Stomach (tissue), 9 donors: ENCODE results near the gene INSIG2. TPM values are rescaled to one million over a fixed set of nuclear protein-coding genes. Genes with fewer than 3 reads are reported as not detected.

Experiments used
- DNase-seq, 2 donors: peaks; one replicate each; pipeline versions ENCODE4 v3.0.0 to v3.0.0-alpha.2; 2013 to 2019
- H3K27ac ChIP-seq, 5 donors: fragments of 200-600 bp in 4 of 5; sonication (generic) in 4 of 5; one replicate each; pipeline ENCODE4 v1.5.1; 2013 to 2019; ENCODE audit warnings: mild to moderate bottlenecking in 1 of 5, moderate library complexity in 1 of 5
- H3K27me3 ChIP-seq, 3 donors: fragments of 200-600 bp; sonication (generic); one replicate each; pipeline ENCODE4 v1.5.1; 2017 to 2019; ENCODE audit warnings: mixed run types in 1 of 3
- H3K36me3 ChIP-seq, 4 donors: fragments of 200-600 bp; sonication (generic); 1 replicate in 3 of 4; 2 replicates in 1 of 4; pipeline ENCODE4 v1.5.1; 2016 to 2019
- H3K4me1 ChIP-seq, 4 donors: fragments of 200-600 bp; sonication (generic); one replicate each; pipeline ENCODE4 v1.5.1; 2016 to 2019
- H3K4me3 ChIP-seq, 4 donors: fragments of 200-600 bp; sonication (generic) in 3 of 4; one replicate each; pipeline ENCODE4 v1.5.1; 2016 to 2019; ENCODE audit warnings: mild to moderate bottlenecking in 1 of 4
- H3K9me3 ChIP-seq, 4 donors: fragments of 200-600 bp; sonication (generic); one replicate each; pipeline ENCODE4 v1.5.1; 2016 to 2019
- CTCF ChIP-seq, 7 experiments: fragments of 450-650 bp in 4 of 7; fragments of 200-600 bp in 3 of 7; sonication (generic) in 3 of 7; IDR thresholded peaks; one replicate each; pipeline ENCODE4 v1.5.1; 2016 to 2019; ENCODE audit warnings: antibody characterized with exemption in 7 of 7, control low read depth in 2 of 7, mild to moderate bottlenecking in 1 of 7
- EP300 ChIP-seq: sonication (generic); formaldehyde crosslinking; IDR thresholded peaks from one replicate; pipeline ENCODE4 v1.6.1; 2017; ENCODE audit warnings: antibody characterized with exemption
- POLR2A ChIP-seq, 4 donors: fragments of 450-650 bp; IDR thresholded peaks; one replicate each; pipeline ENCODE4 v1.6.1; 2016; ENCODE audit warnings: antibody characterized with exemption in 4 of 4, control low read depth in 2 of 4, mild to moderate bottlenecking in 1 of 4, moderate library complexity in 1 of 4
- POLR2AphosphoS5 ChIP-seq, 3 donors: sonication (generic); formaldehyde crosslinking; IDR thresholded peaks; one replicate each; pipeline ENCODE4 v1.6.1; 2016; ENCODE audit warnings: antibody characterized with exemption in 3 of 3
- WGBS, 5 donors: extraction: QIAGEN DNeasy Blood & Tissue Kit in 3 of 5; methylation state at CpG; one replicate each; pipeline versions ENCODE4 v1.1.5 to v1.1.7; 2013 to 2018; 5-methylcytosine and 5-hydroxymethylcytosine counted together
- intact Hi-C: fragments of 100-400 bp; cut with DNase I; formaldehyde crosslinking; loops from one replicate; pipeline ENCODE4 v1.15.1; 2023; ENCODE audit warnings: low total_unique reads
- polyA plus RNA-seq, 3 donors: library from polyadenylated mRNA; stranded (reverse); fragments of 200-250 nt; gene quantifications; one replicate each; pipeline ENCODE4 v1.2.3, GENCODE V29; 2013
- total RNA-seq, 5 donors: library from RNA; depleted of rRNA; stranded (reverse); fragments of >200 nt; gene quantifications; one replicate each; pipeline versions ENCODE4 v1.1.0 to v1.2.3, GENCODE V29; 2014 to 2016
- donor health status: healthy with polysubstance abuse.
- donor health status: Bipolar disorder and iron deficiency.
- donor health status: healthy.

Gene INSIG2
- total and polyA plus RNA-seq, 8 donors: 6.7 to 37.8 (median 10.4) TPM

DNA sequence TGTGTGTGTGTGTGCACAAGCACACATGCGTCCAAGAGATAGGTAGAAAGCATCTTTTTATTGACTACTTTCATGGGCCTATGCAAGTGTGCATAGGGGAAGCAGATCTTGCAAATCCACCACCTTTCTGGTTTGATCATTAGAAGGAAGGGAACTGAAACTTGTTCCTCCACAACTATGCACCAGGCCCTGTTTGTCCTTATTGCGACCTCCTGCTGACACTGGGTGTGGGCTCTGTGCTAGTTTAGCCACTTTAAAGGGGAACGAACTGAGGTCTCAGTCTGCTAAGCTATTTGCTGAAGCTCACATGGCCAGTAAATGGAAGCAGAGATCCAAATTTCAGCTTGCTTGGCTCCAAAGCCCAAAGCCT, 32.1 kb upstream of the INSIG2 start:
- Histone ChIP-seq H3K27me3 (peaks cover 0 to 16% (median 0%) of the 10 kb centered on the region in 3 donors), H3K9me3 (no peaks in the 10 kb centered on the region), H3K4me3 (no peak overlapping the region), H3K4me1 (no peaks in the 10 kb centered on the region), H3K36me3 (no peaks in the 10 kb centered on the region), H3K27ac (no peak overlapping the region)
- intact Hi-C loops: no loop called here
- WGBS, 5 donors: 41 to 46% (median 42%) methylated on average over 3 of the region's 3 CpGs
- peak in 1 of 2 donors; percentile 45 for DNase-seq
- TF ChIP-seq POLR2A (IDR thresholded peaks at IDR 0.05) (no peak), CTCF (IDR thresholded peaks at IDR 0.05) (no peak), POLR2AphosphoS5 (IDR thresholded peaks at IDR 0.05) (no peak), EP300 (no peak)

DNA sequence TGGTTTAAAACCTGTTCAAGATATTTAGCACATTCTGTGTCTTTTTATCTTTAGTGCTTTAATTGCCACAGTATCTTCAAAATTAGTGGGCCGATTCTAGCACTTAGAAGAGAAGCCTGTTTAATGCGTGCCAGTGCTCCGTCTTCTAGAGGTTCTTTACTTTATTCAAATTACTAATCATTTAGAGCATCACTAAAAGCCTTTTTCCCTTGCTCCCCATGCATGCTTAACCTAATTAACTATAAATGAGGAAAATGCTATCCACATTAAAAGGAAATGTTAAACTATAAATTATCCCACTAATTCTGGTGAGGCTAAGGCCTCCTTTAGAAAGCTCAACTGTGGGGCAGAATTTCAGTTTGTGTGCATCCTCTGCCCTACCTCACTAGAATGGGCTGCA, 31.5 kb upstream of the INSIG2 start:
- TF ChIP-seq CTCF (IDR thresholded peaks at IDR 0.05): no peak

DNA sequence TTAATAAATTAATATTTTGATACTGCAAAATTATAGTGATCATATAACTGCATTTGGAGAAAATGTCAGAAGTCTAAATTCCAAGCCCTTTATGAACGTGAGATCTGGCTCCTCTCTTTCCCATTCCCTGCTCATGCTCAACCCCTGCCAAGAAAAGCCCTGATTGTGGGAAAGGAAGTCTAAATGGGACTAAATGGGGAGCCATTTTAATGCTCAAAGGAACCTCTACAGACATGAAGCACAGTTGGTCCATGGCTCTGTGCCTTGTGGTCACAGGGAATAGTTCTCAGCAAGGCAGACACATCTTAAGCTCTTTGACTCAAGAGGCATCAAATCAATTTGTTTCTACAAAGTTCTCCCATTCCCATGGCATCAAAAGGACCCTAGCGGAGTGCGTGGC, 29.3 kb upstream of the INSIG2 start:
- Histone ChIP-seq H3K9me3 (no peaks in the 10 kb centered on the region), H3K36me3 (no peaks in the 10 kb centered on the region), H3K27me3 (peaks cover 0 to 12% (median 0%) of the 10 kb centered on the region in 3 donors), H3K27ac (no peak overlapping the region), H3K4me3 (no peak overlapping the region), H3K4me1 (peaks cover 0 to 4% (median 0%) of the 10 kb centered on the region in 4 donors)
- no peak for DNase-seq
- intact Hi-C loops: no loop called here
- 68 to 93% (median 82%) methylated on average over 3 of the region's 3 CpGs for WGBS, 5 donors
- TF ChIP-seq EP300 (no peak), POLR2A (IDR thresholded peaks at IDR 0.05) (no peak), CTCF (IDR thresholded peaks at IDR 0.05) (no peak), POLR2AphosphoS5 (IDR thresholded peaks at IDR 0.05) (no peak)

More for the DNA sequence above, 31.5 kb upstream of the INSIG2 start:
- DNase-seq: no peak
- no peaks in the 10 kb centered on the region for H3K9me3 ChIP-seq
- H3K36me3 ChIP-seq: no peaks in the 10 kb centered on the region
- 86 to 97% (median 94%) methylated on average over 3 of the region's 3 CpGs for WGBS, 5 donors
- intact Hi-C loops: no loop called here
- H3K27ac ChIP-seq: no peak overlapping the region
- peaks cover 0 to 4% (median 0%) of the 10 kb centered on the region in 4 donors for H3K4me1 ChIP-seq
- H3K27me3 ChIP-seq: peaks cover 0 to 19% (median 0%) of the 10 kb centered on the region in 3 donors
- H3K4me3 ChIP-seq: no peak overlapping the region

GRCh38 chr2:118059919-118060478, 28.3 kb upstream of the INSIG2 start:
- intact Hi-C loops: no loop called here
- 31 to 58% (median 41%) methylated on average over 4 of the region's 4 CpGs for whole genome bisulfite sequencing, 5 donors
- no peak for DNase-seq
- Histone ChIP-seq H3K36me3 (no peaks in the 10 kb centered on the region), H3K4me3 (no peak overlapping the region), H3K27ac (no peak overlapping the region), H3K9me3 (no peaks in the 10 kb centered on the region), H3K27me3 (peaks cover 0 to 12% (median 0%) of the 10 kb centered on the region in 3 donors), H3K4me1 (peaks cover 0 to 7% (median 1%) of the 10 kb centered on the region in 4 donors)
- TF ChIP-seq POLR2A (IDR thresholded peaks at IDR 0.05): no peak
- no peak for TF ChIP-seq CTCF (IDR thresholded peaks at IDR 0.05)
- no peak for TF ChIP-seq POLR2AphosphoS5 (IDR thresholded peaks at IDR 0.05)
- no peak for TF ChIP-seq EP300
